HEK293 (cell line): Measurements from ENCODE around the gene ELAVL1.

Experiments used
- CTCF ChIA-PET: fragments of 350-600 bp; formaldehyde crosslinking; extraction: SDS; loops from one replicate; lab custom pipeline; 2021; ENCODE audit warnings: antibody characterized with exemption; lab: Yijun Ruan, JAX
- POLR2A ChIA-PET: fragments of 300-600 bp; formaldehyde crosslinking; extraction: SDS; loops from one replicate; lab custom pipeline; 2020; ENCODE audit warnings: antibody characterized with exemption, inconsistent platforms; lab: Yijun Ruan, JAX
- H3K27ac ChIP-seq: fragments of 200-500 bp; sonication (Bioruptor generic); 2 replicates; pipeline ENCODE4 v1.5.1; 2014; ENCODE audit warnings: low read depth, low read length, control low read depth, inconsistent platforms; ENCODE audit errors: extremely low read depth
- H3K36me3 ChIP-seq, 2 experiments: fragments of 200-500 bp in 1 of 2; sonication (Bioruptor generic) in 1 of 2; 1 replicate in 1 of 2; 2 replicates in 1 of 2; pipeline ENCODE4 v1.5.1; 2014 to 2017; ENCODE audit warnings: inconsistent platforms in 2 of 2, low read length in 2 of 2; ENCODE audit not compliant: control insufficient read depth in 2 of 2, insufficient read depth in 1 of 2
- H3K4me1 ChIP-seq: fragments of 200-500 bp; sonication (Bioruptor generic); 2 replicates; pipeline ENCODE4 v1.5.1; 2014; ENCODE audit warnings: mild to moderate bottlenecking, low read length, inconsistent platforms; ENCODE audit not compliant: control insufficient read depth, insufficient read depth
- H3K4me3 ChIP-seq: 2 replicates; pipeline ENCODE4 v1.5.1; 2011; ENCODE audit warnings: low read depth, mild to moderate bottlenecking, control low read depth, low read length, moderate library complexity
- H3K9me3 ChIP-seq: fragments of 200-500 bp; sonication (Bioruptor generic); 2 replicates; pipeline ENCODE4 v1.5.1; 2014; ENCODE audit warnings: low read depth, low read length, inconsistent platforms; ENCODE audit not compliant: control insufficient read depth, insufficient read depth
- BCL11A ChIP-seq: fragments of 450-650 bp; formaldehyde crosslinking; IDR thresholded peaks from 2 replicates; pipeline ENCODE4 v1.5.1; 2016; ENCODE audit warnings: low read depth, missing biosample characterization, missing genetic modification characterization
- GLI4 ChIP-seq: fragments of 450-650 bp; formaldehyde crosslinking; IDR thresholded peaks from 2 replicates; pipeline ENCODE4 v1.5.1; 2016; ENCODE audit warnings: missing biosample characterization, missing genetic modification characterization
- KLF10 ChIP-seq: fragments of 450-650 bp; IDR thresholded peaks from 2 replicates; pipeline ENCODE4 v1.5.1; 2018; ENCODE audit warnings: missing biosample characterization, mild to moderate bottlenecking, missing genetic modification characterization
- KLF16 ChIP-seq: fragments of 450-650 bp; formaldehyde crosslinking; IDR thresholded peaks from 2 replicates; pipeline ENCODE4 v1.5.1; 2017; ENCODE audit warnings: missing biosample characterization, missing genetic modification characterization
- MEIS1 ChIP-seq: sonication (generic); formaldehyde crosslinking; IDR thresholded peaks from 2 replicates; pipeline ENCODE4 v1.8.1; 2022; ENCODE audit warnings: missing genetic modification reagents, mild to moderate bottlenecking, borderline replicate concordance
- MYNN ChIP-seq: fragments of 450-650 bp; formaldehyde crosslinking; IDR thresholded peaks from 2 replicates; pipeline ENCODE4 v1.5.1; 2016; ENCODE audit warnings: missing biosample characterization, missing genetic modification characterization, borderline replicate concordance
- OSR2 ChIP-seq: fragments of 450-650 bp; formaldehyde crosslinking; IDR thresholded peaks from 2 replicates; pipeline ENCODE4 v1.5.1; 2016; ENCODE audit warnings: missing biosample characterization, missing genetic modification characterization
- PRDM10 ChIP-seq: fragments of 450-650 bp; formaldehyde crosslinking; IDR thresholded peaks from 2 replicates; pipeline ENCODE4 v1.5.1; 2016; ENCODE audit warnings: missing biosample characterization, missing genetic modification characterization
- SETDB1 ChIP-seq: IDR thresholded peaks from one replicate; pipeline ENCODE4 v1.6.1; 2017; ENCODE audit warnings: mild to moderate bottlenecking, low read length, moderate library complexity, mixed read lengths; ENCODE audit not compliant: insufficient read length
- ZBTB17 ChIP-seq: fragments of 450-650 bp; formaldehyde crosslinking; IDR thresholded peaks from 2 replicates; pipeline ENCODE4 v1.5.1; 2016; ENCODE audit warnings: missing biosample characterization, missing genetic modification characterization
- ZBTB20 ChIP-seq: fragments of 450-650 bp; formaldehyde crosslinking; IDR thresholded peaks from 2 replicates; pipeline ENCODE4 v1.5.1; 2016; ENCODE audit warnings: missing biosample characterization, missing genetic modification characterization
- ZNF133 ChIP-seq: fragments of 450-650 bp; formaldehyde crosslinking; IDR thresholded peaks from 2 replicates; pipeline ENCODE4 v1.5.1; 2016; ENCODE audit warnings: missing biosample characterization, missing genetic modification characterization
- ZNF404 ChIP-seq: fragments of 450-650 bp; formaldehyde crosslinking; IDR thresholded peaks from 2 replicates; pipeline ENCODE4 v1.5.1; 2017; ENCODE audit warnings: missing biosample characterization, missing genetic modification characterization
- ZNF433 ChIP-seq: fragments of 450-650 bp; formaldehyde crosslinking; IDR thresholded peaks from 2 replicates; pipeline ENCODE4 v1.5.1; 2016; ENCODE audit warnings: missing biosample characterization, missing genetic modification characterization, low read depth
- ZNF610 ChIP-seq: fragments of 450-650 bp; formaldehyde crosslinking; IDR thresholded peaks from 2 replicates; pipeline ENCODE4 v1.5.1; 2016; ENCODE audit warnings: missing biosample characterization, missing genetic modification characterization, borderline replicate concordance
- ZNF660 ChIP-seq: fragments of 450-650 bp; IDR thresholded peaks from 2 replicates; pipeline ENCODE4 v1.5.1; 2018; ENCODE audit warnings: missing biosample characterization, mild to moderate bottlenecking, missing genetic modification characterization
- ZNF777 ChIP-seq: fragments of 450-650 bp; formaldehyde crosslinking; IDR thresholded peaks from 2 replicates; pipeline ENCODE4 v1.5.1; 2017; ENCODE audit warnings: missing biosample characterization, missing genetic modification characterization, borderline replicate concordance
- ZNF843 ChIP-seq: fragments of 450-650 bp; formaldehyde crosslinking; IDR thresholded peaks from 2 replicates; pipeline ENCODE4 v1.5.1; 2016; ENCODE audit warnings: missing biosample characterization, missing genetic modification characterization
- ZSCAN30 ChIP-seq: fragments of 450-650 bp; IDR thresholded peaks from 2 replicates; pipeline ENCODE4 v1.5.1; 2018; ENCODE audit warnings: missing biosample characterization, mild to moderate bottlenecking, missing genetic modification characterization, moderate library complexity
- TF ChIP-seq, protein P1 (sequence below): fragments of 450-650 bp; formaldehyde crosslinking; conservative IDR thresholded peaks from 2 replicates; pipeline ENCODE4 v1.5.1; 2016; ENCODE audit warnings: low read depth, missing biosample characterization, missing genetic modification characterization
- TF ChIP-seq, protein P2 (sequence below): fragments of 450-650 bp; formaldehyde crosslinking; IDR thresholded peaks from 2 replicates; pipeline ENCODE4 v1.5.1; 2016; ENCODE audit warnings: missing biosample characterization, missing genetic modification characterization

The ELAVL1 gene

GRCh38 chr19:7910321-7911161 is 94.9 kb downstream of the ELAVL1 start (continued):
- TF ChIP-seq, protein P1, sequence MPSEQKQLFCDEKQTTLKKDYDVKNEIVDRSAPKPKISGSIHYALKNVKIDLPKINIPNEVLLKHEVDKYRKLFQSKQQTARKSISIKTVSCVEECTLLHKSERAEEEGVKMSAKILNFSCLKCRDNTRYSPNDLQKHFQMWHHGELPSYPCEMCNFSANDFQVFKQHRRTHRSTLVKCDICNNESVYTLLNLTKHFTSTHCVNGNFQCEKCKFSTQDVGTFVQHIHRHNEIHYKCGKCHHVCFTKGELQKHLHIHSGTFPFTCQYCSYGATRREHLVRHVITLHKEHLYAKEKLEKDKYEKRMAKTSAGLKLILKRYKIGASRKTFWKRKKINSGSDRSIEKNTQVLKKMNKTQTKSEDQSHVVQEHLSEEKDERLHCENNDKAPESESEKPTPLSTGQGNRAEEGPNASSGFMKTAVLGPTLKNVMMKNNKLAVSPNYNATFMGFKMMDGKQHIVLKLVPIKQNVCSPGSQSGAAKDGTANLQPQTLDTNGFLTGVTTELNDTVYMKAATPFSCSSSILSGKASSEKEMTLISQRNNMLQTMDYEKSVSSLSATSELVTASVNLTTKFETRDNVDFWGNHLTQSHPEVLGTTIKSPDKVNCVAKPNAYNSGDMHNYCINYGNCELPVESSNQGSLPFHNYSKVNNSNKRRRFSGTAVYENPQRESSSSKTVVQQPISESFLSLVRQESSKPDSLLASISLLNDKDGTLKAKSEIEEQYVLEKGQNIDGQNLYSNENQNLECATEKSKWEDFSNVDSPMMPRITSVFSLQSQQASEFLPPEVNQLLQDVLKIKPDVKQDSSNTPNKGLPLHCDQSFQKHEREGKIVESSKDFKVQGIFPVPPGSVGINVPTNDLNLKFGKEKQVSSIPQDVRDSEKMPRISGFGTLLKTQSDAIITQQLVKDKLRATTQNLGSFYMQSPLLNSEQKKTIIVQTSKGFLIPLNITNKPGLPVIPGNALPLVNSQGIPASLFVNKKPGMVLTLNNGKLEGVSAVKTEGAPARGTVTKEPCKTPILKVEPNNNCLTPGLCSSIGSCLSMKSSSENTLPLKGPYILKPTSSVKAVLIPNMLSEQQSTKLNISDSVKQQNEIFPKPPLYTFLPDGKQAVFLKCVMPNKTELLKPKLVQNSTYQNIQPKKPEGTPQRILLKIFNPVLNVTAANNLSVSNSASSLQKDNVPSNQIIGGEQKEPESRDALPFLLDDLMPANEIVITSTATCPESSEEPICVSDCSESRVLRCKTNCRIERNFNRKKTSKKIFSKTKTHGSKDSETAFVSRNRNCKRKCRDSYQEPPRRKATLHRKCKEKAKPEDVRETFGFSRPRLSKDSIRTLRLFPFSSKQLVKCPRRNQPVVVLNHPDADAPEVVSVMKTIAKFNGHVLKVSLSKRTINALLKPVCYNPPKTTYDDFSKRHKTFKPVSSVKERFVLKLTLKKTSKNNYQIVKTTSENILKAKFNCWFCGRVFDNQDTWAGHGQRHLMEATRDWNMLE = no peak
- TF ChIP-seq ZBTB20 (tag by site-specific recombination) = no peak
- TF ChIP-seq, all 188 proteins: peak for 0

- Histone ChIP-seq H3K36me3 (peaks cover 0 to 45% of the 10 kb centered on the region in 2 experiments; a peak in 2 of 3 replicates), H3K4me3 (no peak overlapping the region), H3K4me1 (peaks cover 4% of the 10 kb centered on the region; the same call in 1 of the 2 replicates), H3K27ac (no peak overlapping the region), H3K9me3 (no peaks in the 10 kb centered on the region)
- ChIA-PET CTCF (interaction anchor here (0.6 to 1.0 kb wide), 2 partner anchors 10 to 730 kb away, joined by 3 to 5 read pairs; no protein-coding TSS in a partner anchor), POLR2A (interaction anchor here (1.4 to 2.7 kb wide), 2 partner anchors 8 to 11 kb away, joined by 9 to 16 read pairs; partner anchors contain the start of gene SNAPC2)
- TF ChIP-seq MYNN (tag by site-specific recombination) (no peak), ZNF133 (tag by site-specific recombination) (no peak), ZNF433 (tag by site-specific recombination) (no peak), ZNF660 (tag by site-specific recombination) (no peak), MEIS1 (CRISPR knock-in tag) (no peak), ZBTB17 (tag by site-specific recombination) (no peak), PRDM10 (tag by site-specific recombination) (no peak), SETDB1 (no peak), ZNF404 (tag by site-specific recombination) (no peak), ZNF610 (tag by site-specific recombination) (no peak), KLF16 (tag by site-specific recombination) (no peak), ZNF777 (tag by site-specific recombination) (no peak), ZNF843 (tag by site-specific recombination) (no peak), OSR2 (tag by site-specific recombination) (no peak), KLF10 (no peak), BCL11A (tag by site-specific recombination) (no peak), GLI4 (tag by site-specific recombination) (no peak), ZSCAN30 (tag by site-specific recombination) (no peak)
- TF ChIP-seq, protein P2, sequence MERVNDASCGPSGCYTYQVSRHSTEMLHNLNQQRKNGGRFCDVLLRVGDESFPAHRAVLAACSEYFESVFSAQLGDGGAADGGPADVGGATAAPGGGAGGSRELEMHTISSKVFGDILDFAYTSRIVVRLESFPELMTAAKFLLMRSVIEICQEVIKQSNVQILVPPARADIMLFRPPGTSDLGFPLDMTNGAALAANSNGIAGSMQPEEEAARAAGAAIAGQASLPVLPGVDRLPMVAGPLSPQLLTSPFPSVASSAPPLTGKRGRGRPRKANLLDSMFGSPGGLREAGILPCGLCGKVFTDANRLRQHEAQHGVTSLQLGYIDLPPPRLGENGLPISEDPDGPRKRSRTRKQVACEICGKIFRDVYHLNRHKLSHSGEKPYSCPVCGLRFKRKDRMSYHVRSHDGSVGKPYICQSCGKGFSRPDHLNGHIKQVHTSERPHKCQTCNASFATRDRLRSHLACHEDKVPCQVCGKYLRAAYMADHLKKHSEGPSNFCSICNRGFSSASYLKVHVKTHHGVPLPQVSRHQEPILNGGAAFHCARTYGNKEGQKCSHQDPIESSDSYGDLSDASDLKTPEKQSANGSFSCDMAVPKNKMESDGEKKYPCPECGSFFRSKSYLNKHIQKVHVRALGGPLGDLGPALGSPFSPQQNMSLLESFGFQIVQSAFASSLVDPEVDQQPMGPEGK (tag by site-specific recombination) = no peak
Observed at GRCh38 chr19:7909471-7910067, 95.9 kb downstream of the ELAVL1 start.
